GM12878 (cell line): ENCODE results near the gene OVOL1.

Source experiments
- ASH2L ChIP-seq: fragments of 300-600, 200-600 bp; sonication (generic); IDR thresholded peaks from 2 replicates; pipeline ENCODE4 v1.6.1; 2017; ENCODE audit warnings: low read depth, mild to moderate bottlenecking, borderline replicate concordance
- EP300 ChIP-seq, 2 experiments: fragments of 150-350 bp in 1 of 2; IDR thresholded peaks; 2 replicates each; pipeline ENCODE4 v1.6.1; 2011 to 2012; ENCODE audit warnings: low read depth in 2 of 2, low read length in 2 of 2, borderline replicate concordance in 1 of 2, improper control_type of control experiment in 1 of 2, inconsistent platforms in 1 of 2; ENCODE audit not compliant: control insufficient read depth in 1 of 2
- EZH2 ChIP-seq: IDR thresholded peaks from 2 replicates; pipeline ENCODE4 v1.6.1; 2012; ENCODE audit warnings: low read depth, mild to moderate bottlenecking, control low read depth, inconsistent platforms, low read length, borderline replicate concordance; ENCODE audit not compliant: control insufficient read depth
- HCFC1 ChIP-seq: fragments of 150-350 bp; IDR thresholded peaks from 2 replicates; pipeline ENCODE4 v1.6.1; 2014; ENCODE audit warnings: low read length
- MYC ChIP-seq: IDR thresholded peaks from 2 replicates; pipeline ENCODE4 v1.6.1; 2011; ENCODE audit warnings: mild to moderate bottlenecking, low read length, moderate library complexity, inconsistent platforms; ENCODE audit not compliant: insufficient read depth, insufficient replicate concordance, insufficient read length, severe bottlenecking
- TAF1 ChIP-seq: IDR thresholded peaks from 2 replicates; pipeline ENCODE4 v1.6.1; 2011; ENCODE audit warnings: mild to moderate bottlenecking, low read depth, low read length, borderline replicate concordance
- TF ChIP-seq, protein P1 (sequence below), 3 experiments: IDR thresholded peaks in 2 of 3; conservative IDR thresholded peaks in 1 of 3; 2 replicates each; pipeline ENCODE4 v1.5.1; 2011; ENCODE audit warnings: low read depth in 3 of 3, low read length in 3 of 3, mild to moderate bottlenecking in 3 of 3, control low read depth in 2 of 3, moderate library complexity in 2 of 3, inconsistent platforms in 1 of 3, mixed read lengths in 1 of 3; ENCODE audit not compliant: control insufficient read depth in 2 of 3, insufficient read depth in 1 of 3; ENCODE audit errors: extremely low read depth in 1 of 3
- TF ChIP-seq, protein P2 (sequence below): IDR thresholded peaks from 2 replicates; pipeline ENCODE4 v1.6.1; 2012; ENCODE audit warnings: mild to moderate bottlenecking, low read depth, low read length

GRCh38 chr11:65786786-65787636 lies at the start of gene OVOL1:
- TF ChIP-seq TAF1 (no peak), EZH2 (peak; percentile 97; the same call in 1 of the 2 replicates), MYC (no peak), ASH2L (no peak), HCFC1 (no peak), EP300 (IDR thresholded peaks at IDR 0.05; ENCODE audit: borderline replicate concordance in 1 of 2, control insufficient read depth in 1 of 2, low read depth in 2 of 2, low read length in 2 of 2) (no peak)
- TF ChIP-seq, protein P1, sequence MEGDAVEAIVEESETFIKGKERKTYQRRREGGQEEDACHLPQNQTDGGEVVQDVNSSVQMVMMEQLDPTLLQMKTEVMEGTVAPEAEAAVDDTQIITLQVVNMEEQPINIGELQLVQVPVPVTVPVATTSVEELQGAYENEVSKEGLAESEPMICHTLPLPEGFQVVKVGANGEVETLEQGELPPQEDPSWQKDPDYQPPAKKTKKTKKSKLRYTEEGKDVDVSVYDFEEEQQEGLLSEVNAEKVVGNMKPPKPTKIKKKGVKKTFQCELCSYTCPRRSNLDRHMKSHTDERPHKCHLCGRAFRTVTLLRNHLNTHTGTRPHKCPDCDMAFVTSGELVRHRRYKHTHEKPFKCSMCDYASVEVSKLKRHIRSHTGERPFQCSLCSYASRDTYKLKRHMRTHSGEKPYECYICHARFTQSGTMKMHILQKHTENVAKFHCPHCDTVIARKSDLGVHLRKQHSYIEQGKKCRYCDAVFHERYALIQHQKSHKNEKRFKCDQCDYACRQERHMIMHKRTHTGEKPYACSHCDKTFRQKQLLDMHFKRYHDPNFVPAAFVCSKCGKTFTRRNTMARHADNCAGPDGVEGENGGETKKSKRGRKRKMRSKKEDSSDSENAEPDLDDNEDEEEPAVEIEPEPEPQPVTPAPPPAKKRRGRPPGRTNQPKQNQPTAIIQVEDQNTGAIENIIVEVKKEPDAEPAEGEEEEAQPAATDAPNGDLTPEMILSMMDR (IDR thresholded peaks at IDR 0.05 in 2 of 3, conservative IDR thresholded peaks at IDR 0.05 in 1 of 3; ENCODE audit: control insufficient read depth in 2 of 3, extremely low read depth in 1 of 3, insufficient read depth in 1 of 3, low read depth in 3 of 3, low read length in 3 of 3), result no peak
- TF ChIP-seq, protein P2, sequence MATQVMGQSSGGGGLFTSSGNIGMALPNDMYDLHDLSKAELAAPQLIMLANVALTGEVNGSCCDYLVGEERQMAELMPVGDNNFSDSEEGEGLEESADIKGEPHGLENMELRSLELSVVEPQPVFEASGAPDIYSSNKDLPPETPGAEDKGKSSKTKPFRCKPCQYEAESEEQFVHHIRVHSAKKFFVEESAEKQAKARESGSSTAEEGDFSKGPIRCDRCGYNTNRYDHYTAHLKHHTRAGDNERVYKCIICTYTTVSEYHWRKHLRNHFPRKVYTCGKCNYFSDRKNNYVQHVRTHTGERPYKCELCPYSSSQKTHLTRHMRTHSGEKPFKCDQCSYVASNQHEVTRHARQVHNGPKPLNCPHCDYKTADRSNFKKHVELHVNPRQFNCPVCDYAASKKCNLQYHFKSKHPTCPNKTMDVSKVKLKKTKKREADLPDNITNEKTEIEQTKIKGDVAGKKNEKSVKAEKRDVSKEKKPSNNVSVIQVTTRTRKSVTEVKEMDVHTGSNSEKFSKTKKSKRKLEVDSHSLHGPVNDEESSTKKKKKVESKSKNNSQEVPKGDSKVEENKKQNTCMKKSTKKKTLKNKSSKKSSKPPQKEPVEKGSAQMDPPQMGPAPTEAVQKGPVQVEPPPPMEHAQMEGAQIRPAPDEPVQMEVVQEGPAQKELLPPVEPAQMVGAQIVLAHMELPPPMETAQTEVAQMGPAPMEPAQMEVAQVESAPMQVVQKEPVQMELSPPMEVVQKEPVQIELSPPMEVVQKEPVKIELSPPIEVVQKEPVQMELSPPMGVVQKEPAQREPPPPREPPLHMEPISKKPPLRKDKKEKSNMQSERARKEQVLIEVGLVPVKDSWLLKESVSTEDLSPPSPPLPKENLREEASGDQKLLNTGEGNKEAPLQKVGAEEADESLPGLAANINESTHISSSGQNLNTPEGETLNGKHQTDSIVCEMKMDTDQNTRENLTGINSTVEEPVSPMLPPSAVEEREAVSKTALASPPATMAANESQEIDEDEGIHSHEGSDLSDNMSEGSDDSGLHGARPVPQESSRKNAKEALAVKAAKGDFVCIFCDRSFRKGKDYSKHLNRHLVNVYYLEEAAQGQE, result no peak
